Activated T-cell treated with anti-CD3 and anti-CD28 coated beads, Interleukin-2, amount 50 U/mL, for 4 hours (primary cell): ENCODE results near the gene KCTD21. TPM values are rescaled to one million over a fixed set of nuclear protein-coding genes. Genes with fewer than 3 reads are reported as not detected.
"Not testable (repeated sequence)": the region's sequence is repeated elsewhere in the genome, so short reads cannot be mapped to it uniquely, and the experiment has no call there.

Experiments used
- ATAC-seq, 2 donors: fragments of 200-7000 bp; cut with Tn5 transposase; one replicate each; pipeline ENCODE4 v1.10.0; 2021
- DNase-seq: peaks from one replicate; pipeline ENCODE4 v3.0.0-alpha.2; 2020
- H3K27me3 Mint-ChIP-seq: one replicate; pipeline ENCODE4 v1.8.0; 2021; ENCODE audit warnings: low read depth, mixed read lengths
- H3K36me3 Mint-ChIP-seq: one replicate; pipeline ENCODE4 v1.8.0; 2022; ENCODE audit warnings: mixed read lengths; ENCODE audit not compliant: insufficient read depth
- H3K4me1 Mint-ChIP-seq: one replicate; pipeline ENCODE4 v1.8.0; 2021; ENCODE audit warnings: low read depth, mixed read lengths
- H3K4me3 Mint-ChIP-seq: one replicate; pipeline ENCODE4 v1.8.0; 2021; ENCODE audit warnings: mild to moderate bottlenecking, moderate library complexity, mixed read lengths
- H3K9me3 Mint-ChIP-seq: one replicate; pipeline ENCODE4 v1.8.0; 2021; ENCODE audit warnings: mixed read lengths
- total RNA-seq, 3 donors: library from RNA; stranded (reverse); gene quantifications; one replicate each; pipeline ENCODE4 v1.2.1, GENCODE V29; 2021

KCTD21 gene
- total RNA-seq, 3 donors from 2014 or later: 3.2 to 5.4 (median 4.3) TPM

DNA sequence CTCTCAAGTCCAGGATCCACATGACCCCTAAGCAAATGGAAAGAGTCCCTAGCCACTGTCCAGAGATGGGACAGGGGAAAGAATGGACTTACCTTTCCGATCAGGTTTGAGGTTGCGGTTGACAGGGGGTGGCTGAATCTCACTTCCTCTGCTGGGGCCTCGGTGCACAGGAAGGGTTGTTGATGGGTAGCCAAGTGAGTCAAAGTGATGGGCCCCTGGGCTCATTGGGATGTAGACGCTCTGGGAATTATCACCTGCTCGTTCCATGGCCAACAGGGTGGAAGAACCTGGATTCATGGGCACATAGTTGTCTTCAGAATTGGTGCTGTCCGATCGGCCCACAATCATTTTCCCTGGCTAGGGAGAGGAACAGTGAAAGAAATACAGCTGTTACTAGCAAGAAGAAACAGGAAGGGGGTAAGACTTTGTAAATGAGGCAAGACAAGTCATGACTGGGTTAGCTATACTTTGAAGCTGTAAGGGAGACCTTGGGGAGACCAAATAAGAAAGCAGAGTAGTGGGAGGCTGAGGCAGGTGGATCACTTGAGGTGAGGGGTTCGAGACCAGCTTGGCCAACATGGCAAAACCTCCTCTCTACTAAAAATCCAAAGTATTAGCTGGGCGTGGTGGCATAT lies 35.0 kb upstream of the KCTD21 start:
- ATAC-seq (no peak), DNase-seq (no peak)
- H3K4me1 Mint-ChIP-seq: peaks cover 1% of the 10 kb centered on the region
- no peak overlapping the region for H3K4me3 Mint-ChIP-seq
- no peaks in the 10 kb centered on the region for H3K9me3 Mint-ChIP-seq
- H3K36me3 Mint-ChIP-seq: peaks cover 18% of the 10 kb centered on the region
- H3K27me3 Mint-ChIP-seq: no peaks in the 10 kb centered on the region

DNA sequence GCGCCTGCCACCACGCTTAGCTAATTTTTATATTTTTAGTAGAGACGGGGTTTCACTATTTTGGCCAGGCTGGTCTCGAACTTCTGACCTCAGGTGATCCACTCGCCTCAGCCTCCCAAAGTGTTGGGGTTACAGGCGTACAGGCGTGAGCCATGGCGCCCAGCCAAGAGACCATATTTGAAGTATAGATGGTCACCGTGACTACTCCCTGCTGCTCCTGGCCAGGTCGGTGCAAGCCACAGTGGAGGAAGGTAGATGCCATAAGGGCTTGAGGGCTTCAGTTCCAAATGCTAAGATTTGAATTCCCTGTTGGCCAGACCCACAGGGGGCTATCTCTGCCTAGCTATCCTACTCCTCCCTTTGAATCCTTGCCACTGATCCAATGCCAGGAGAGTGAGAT lies 34.3 kb upstream of the KCTD21 start:
- DNase-seq, H3K4me3 Mint-ChIP-seq, H3K9me3 Mint-ChIP-seq, H3K4me1 Mint-ChIP-seq, ATAC-seq, H3K27me3 Mint-ChIP-seq: not testable (repeated sequence)
- peaks cover 21% of the 10 kb centered on the region for H3K36me3 Mint-ChIP-seq

DNA sequence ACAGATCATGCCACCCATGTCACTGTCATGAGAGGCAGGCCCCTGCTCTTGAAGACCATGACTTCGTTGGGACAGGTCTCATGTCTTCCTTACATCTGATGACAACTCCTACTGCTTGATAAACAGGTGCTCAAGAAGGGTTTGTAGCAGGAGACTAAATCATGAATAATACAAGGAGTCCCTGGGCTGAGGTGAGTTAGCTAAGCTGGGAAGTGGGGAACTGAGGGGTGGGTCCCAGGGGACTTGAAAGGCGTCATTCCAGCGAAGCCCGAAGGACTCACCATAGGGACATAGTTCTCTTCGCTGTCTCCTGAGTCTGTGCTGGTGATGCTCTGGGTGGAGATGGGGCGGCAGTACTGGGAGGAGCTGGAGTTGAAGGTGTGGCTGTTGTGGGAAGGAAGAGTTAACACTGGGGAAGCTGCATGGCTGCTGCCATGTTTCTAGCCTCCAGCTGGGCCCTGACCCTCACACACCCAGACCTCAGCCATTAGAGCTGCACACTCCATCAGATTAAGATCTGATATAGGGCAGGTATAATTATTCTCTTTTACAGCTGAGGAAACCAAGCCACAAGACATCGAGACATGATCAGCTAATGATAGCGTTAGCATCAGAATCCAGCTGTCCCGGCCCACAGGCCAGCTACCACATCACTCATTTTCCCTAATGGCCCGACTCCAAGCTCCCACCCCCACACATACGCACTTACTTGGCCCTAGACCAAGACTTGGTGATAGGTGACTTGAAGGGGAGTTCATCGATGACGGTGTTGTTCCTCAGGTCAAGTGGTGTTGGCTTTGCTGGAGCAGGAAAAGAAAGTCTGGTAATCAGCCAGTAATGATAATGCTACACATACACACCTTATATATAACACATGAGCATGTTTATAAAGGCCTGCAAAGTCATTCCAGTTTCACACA lies 33.2 kb upstream of the KCTD21 start:
- Mint-ChIP-seq H3K9me3 (no peaks in the 10 kb centered on the region), H3K36me3 (peaks cover 23% of the 10 kb centered on the region), H3K4me3 (no peak overlapping the region), H3K27me3 (no peaks in the 10 kb centered on the region), H3K4me1 (peaks cover 1% of the 10 kb centered on the region)
- ATAC-seq: no peak
- no peak for DNase-seq

DNA sequence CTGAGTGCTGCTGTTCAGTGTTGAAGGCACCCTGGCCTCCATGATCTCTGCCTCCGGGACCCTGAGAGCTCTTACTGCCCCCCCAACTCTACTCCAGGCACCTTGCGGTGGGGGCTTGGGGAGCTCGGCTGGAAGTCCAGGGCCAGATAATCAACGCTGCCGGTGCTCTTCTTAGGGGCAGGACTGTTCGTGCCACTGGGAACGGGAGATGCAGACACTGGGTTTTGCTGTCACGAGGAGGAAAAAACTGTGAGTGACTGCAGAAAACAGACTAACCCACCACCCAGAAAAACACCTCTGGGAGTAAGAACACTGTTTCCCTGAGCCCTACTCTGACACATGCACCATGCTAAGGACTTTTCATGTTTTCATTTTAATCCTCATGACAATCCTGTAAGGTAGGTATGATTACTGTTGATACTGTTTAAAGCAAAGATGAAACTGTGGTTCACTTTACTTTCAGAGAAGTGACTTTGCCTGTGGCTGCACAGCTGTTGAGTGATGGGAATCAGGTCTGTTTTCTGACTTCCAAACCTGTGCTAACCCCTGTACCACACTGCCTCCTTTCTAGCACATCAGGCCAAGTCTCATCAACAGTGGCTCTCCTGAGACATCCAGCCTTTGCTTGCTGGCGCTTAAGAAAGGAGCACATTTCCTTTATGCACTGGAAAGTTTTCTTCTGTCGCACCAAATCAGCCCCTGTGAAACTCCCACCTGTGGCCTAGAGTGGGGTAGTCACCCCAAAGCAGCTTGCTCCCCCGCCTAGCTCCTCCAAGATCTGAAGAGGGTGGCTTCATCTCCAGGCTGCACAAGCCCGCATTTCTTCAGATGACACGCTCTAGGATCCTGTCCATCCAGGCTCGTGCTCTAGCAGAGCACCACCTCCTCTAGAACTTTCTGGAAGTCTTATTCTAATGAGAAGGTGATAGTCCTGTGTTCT lies 32.1 kb upstream of the KCTD21 start:
- no peak for DNase-seq
- Mint-ChIP-seq H3K4me3 (no peak overlapping the region), H3K36me3 (peaks cover 28% of the 10 kb centered on the region), H3K27me3 (no peaks in the 10 kb centered on the region), H3K4me1 (peaks cover 1% of the 10 kb centered on the region), H3K9me3 (no peaks in the 10 kb centered on the region)
- ATAC-seq: peak; percentile 29 to 41

DNA sequence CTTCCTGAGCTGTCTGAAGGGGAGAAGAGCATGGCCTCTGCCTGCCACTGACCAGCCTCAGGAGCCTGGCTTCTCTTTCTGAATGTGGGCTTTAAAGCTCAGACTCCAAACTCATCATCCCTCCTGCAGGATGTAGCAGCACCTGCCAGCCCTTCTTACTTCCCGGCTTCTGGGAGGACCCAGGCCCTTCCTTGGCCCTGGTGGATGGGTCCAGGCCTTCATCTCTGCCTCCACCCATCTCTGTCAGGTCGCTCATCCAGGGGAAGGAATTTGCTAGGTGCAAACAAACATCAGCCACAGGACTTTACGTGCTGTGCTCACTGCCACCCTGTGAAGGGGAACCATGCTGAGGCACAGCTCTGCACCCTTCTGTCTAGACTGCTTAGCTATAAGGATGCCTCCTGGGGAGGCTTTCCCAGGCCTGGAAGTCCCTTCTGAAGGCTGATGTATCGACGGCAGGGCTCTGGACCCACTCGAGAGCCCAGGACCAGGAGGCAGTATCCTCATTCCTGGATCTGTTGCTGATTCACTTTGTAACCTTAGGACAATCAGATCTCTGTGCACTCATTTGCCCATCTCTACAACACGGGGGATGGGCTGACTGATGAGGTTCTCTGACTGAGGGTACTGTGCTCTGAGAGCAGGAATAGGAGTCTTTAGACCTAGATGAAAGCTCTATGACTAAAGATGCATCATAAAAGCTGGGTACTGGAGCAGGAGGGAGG lies 31.2 kb upstream of the KCTD21 start:
- ATAC-seq: no peak
- DNase-seq: no peak
- Mint-ChIP-seq H3K4me1 (peaks cover 1% of the 10 kb centered on the region), H3K36me3 (peaks cover 21% of the 10 kb centered on the region), H3K9me3 (no peaks in the 10 kb centered on the region), H3K4me3 (no peak overlapping the region), H3K27me3 (no peaks in the 10 kb centered on the region)

DNA sequence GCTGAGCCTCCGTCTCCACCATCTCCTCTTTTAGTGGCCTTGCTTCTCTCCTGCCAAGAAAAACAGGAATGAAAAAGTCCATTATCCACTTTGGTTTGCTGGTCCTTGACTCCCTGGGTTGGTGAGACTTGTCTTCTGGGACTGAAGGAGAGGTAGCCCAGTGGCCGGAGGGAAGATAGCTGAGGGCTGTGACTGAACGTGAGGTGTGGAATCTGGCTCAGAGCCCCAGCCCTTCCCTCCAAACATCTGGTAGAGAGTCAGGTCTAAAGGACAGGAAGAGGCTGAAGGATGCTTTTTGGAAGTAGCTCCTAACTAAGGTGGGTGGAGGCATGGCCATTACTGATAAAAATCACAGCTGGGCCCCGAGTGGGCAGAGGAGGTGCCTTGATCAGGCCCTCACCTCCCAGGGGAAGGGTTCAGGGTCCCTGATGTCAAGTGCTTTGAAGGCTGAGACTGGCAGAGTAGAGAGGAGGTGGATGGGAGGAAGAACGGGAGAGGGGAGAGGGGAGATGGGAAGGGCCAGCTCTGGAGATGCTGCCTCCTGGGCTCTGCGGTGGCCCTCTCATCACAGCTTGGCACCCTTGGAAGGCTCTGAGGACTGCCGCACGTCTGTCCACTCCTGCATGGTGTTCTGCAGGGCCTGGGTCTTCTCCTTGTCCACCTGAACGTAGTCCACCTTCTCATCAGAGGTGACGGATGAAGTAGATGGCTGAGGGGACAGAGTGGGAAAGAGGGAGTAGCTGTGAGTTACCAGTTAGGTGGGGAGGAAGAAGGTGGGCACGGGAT lies 30.5 kb upstream of the KCTD21 start:
- Mint-ChIP-seq H3K27me3 (no peaks in the 10 kb centered on the region), H3K4me3 (no peak overlapping the region), H3K4me1 (no peaks in the 10 kb centered on the region), H3K9me3 (no peaks in the 10 kb centered on the region), H3K36me3 (peaks cover 19% of the 10 kb centered on the region)
- ATAC-seq (no peak), DNase-seq (no peak)

DNA sequence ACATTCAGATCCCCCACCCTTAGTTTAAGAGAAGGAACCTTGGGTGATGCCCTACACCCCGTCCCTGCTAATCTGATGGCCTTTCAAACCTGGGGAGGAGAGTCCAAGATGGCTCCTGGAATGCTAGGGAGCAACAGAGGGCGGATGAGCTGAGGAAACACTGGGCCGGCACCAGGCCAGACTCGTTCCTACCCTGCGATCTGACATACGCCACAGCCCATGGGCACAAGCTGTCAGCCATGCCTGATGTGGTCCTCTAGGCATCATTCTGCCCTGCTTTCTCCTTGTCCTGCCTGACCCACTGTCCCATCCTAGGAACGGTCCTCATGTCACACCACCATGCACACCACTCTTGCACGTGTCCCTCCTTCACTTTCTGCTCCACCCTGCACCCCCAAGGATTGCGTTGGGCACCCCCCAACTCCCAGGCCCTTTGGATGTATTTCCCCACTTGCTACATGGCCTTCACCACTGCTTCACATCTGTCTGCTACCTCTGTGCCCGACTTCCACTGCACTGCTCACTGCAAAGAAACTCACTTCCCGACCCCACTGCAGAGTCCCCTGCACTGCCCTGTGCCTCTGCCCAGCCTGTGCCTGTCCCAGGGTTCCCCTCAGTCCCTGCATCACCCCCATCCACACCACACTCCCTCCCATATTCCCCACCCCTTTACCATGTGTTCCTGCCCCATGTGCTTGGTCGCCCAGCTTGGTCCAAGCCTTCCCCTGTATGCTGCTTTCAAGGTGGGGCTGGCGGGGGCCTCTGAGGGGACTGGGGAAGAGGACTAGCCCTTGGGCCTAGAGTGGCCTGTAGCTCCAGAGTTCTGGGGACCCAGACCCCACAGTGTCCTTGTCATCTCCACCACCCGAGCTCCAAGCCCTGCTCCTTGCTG lies 29.5 kb upstream of the KCTD21 start:
- Mint-ChIP-seq H3K27me3 (no peaks in the 10 kb centered on the region), H3K4me1 (no peaks in the 10 kb centered on the region), H3K4me3 (no peak overlapping the region), H3K36me3 (peaks cover 19% of the 10 kb centered on the region), H3K9me3 (no peaks in the 10 kb centered on the region)
- ATAC-seq: no peak
- DNase-seq: no peak

DNA sequence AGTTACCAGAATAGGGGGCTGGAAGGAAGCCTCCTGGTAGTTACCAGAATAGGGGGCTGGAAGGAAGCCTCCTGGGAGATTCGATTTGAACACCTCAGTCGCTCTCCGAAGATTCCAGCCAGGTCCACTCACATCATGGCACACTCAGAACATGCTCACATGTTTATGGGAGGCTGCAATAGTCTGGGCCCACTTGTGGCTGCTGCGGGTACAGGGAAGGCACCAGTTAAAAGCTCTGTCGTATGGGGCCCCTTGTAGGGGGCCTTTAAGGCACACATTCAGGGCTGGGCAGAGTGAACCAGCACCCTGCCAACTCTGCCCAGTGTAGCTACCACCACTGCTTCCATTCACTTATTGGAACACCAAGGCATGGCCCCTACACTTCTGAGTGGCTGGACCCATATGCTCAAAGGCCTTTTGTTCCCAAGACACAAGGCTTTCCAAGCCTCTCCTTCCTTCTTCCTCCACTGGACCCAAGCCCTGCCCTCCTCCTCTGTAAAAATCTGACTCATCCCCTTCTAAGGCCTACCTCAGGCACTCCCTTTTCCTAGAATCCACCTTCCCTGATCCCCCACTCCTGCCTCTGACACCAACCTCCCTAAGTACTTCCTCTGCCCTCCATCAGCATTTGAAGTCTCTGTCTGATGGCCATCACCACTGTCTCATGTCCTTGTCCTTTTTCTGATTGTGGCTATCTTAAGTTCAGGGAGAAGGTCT lies 28.3 kb upstream of the KCTD21 start:
- peaks cover 23% of the 10 kb centered on the region for H3K36me3 Mint-ChIP-seq
- no peak overlapping the region for H3K4me3 Mint-ChIP-seq
- no peaks in the 10 kb centered on the region for H3K27me3 Mint-ChIP-seq
- no peaks in the 10 kb centered on the region for H3K9me3 Mint-ChIP-seq
- no peaks in the 10 kb centered on the region for H3K4me1 Mint-ChIP-seq
- ATAC-seq (no peak), DNase-seq (no peak)

DNA sequence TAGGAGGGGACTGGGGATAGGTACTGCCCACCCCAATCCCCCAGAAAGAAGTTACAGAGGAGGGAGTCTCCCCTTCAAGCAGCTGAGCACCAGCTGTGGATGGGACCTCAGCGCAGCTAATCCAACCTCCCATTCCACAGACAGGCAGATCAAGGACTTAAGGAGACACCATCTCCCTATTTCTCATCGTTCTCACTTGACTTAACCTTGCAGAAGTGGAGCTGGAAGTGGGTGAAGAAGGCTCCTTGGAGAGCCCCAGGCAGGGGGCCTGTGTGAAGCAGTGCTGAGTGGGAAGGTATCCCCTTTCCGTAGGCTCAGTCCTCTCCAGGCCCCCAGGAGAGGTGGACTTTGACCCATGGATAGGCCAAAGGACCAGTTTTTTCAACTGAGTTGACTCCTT lies 27.6 kb upstream of the KCTD21 start:
- no peaks in the 10 kb centered on the region for H3K27me3 Mint-ChIP-seq
- no peak for ATAC-seq
- H3K36me3 Mint-ChIP-seq: peaks cover 25% of the 10 kb centered on the region
- H3K9me3 Mint-ChIP-seq: no peaks in the 10 kb centered on the region
- DNase-seq: no peak
- H3K4me1 Mint-ChIP-seq: no peaks in the 10 kb centered on the region
- H3K4me3 Mint-ChIP-seq: no peak overlapping the region

DNA sequence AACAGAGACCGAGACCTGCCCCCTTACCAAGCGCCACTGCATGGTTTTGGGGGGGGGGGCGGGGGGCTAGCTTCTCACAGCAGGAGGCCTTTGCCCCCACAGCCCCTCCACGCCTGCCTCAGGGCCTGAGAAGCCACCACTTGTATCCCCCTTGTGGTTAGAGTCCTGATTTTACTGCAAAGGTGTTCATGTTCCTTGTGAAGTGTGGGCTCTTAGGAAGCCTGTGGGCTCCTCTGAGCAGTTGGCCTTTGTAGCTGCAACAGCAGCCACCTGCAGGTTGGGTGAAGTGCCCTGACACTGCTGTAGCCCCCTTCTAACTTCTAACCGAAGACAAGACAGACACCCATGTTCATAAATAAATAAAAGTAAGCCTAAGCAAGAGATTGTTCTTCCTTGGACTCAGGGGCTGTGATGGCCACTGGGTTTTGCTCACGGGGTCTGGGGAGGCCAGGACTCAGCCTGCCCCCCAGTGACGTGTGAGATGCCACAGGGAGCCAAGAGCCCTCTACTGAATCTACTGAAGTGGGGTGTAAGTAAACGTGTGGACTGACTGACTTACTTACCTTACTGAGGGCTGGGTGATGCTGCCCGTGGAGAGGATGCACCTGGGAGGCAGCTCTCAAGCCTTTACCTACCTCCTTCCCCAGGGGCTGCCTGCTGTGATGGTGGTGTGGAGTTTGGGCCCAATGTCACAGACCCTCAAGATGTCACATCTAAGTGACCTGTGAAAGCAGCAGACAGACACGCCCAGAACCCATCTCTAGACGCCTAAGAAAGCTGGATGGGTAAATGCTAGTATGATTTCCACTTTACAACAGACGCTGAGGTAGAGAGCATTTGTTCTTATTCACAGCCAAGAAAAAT lies 26.1 kb upstream of the KCTD21 start:
- DNase-seq (no peak), ATAC-seq (no peak)
- H3K4me3 Mint-ChIP-seq: no peak overlapping the region
- H3K27me3 Mint-ChIP-seq: no peaks in the 10 kb centered on the region
- H3K4me1 Mint-ChIP-seq: no peaks in the 10 kb centered on the region
- H3K36me3 Mint-ChIP-seq: peaks cover 32% of the 10 kb centered on the region
- no peaks in the 10 kb centered on the region for H3K9me3 Mint-ChIP-seq

DNA sequence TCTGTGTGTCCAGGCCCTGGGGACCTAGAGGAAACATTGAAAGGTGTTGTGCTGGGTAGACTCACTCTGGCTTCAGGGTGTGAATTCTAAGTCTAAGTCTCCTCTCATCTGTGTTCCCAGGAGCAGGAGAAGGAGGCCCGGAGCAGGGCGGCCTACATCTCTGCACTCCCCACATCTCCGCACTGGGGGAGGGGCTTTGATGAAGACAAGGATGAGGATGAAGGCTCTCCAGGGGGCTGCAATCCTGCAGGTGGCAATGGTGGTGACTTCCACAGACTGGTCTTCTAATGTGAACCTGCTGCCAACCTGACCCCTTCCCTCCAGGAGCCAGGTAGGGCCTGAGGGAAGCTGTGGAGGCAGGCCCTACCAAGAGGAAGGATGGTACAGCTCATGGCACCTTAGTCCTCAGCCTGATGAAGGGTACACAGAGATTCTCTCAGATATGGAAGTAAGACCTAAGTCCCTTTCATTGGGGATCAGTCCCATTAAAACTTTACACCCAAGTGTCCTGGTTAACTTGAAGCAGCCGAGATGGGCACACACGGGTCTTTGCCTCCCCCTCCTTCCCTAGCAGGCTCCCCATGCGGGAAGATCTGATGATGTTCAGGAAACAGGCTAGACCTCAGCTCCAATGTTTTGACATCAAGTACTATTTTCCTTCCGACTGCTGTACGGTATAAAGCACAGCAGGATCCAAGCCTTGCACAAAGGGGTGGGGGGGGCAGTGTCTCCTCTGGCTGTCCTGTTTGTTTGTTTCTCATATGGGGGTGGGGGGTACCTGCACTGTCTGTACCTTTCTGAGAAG lies 25.3 kb upstream of the KCTD21 start:
- Mint-ChIP-seq H3K27me3 (no peaks in the 10 kb centered on the region), H3K36me3 (peaks cover 38% of the 10 kb centered on the region), H3K4me3 (no peak overlapping the region), H3K9me3 (no peaks in the 10 kb centered on the region), H3K4me1 (no peaks in the 10 kb centered on the region)
- ATAC-seq (no peak), DNase-seq (no peak)
